Tibial artery (tissue), 4 donors: ENCODE measurements around the gene MYBPC3.

Source experiments
- DNase-seq, 2 donors: peaks; one replicate each; pipeline ENCODE4 v3.0.0-alpha.2; 2019
- H3K27ac ChIP-seq, 2 donors: fragments of 200-600 bp; sonication (generic) in 1 of 2; 1 replicate in 1 of 2; 2 replicates in 1 of 2; pipeline ENCODE4 v1.5.1; 2018 to 2019; ENCODE audit warnings: mild to moderate bottlenecking in 1 of 2
- H3K27me3 ChIP-seq, 2 donors: fragments of 200-600 bp; sonication (generic) in 1 of 2; one replicate each; pipeline versions ENCODE4 v1.5.1 to v1.6.0; 2016 to 2019
- H3K36me3 ChIP-seq, 3 donors: fragments of 200-600 bp; sonication (generic) in 2 of 3; one replicate each; pipeline ENCODE4 v1.5.1; 2016 to 2019; ENCODE audit warnings: mild to moderate bottlenecking in 2 of 3
- H3K4me1 ChIP-seq, 4 donors: fragments of 200-600 bp; sonication (generic) in 2 of 4; 1 replicate in 3 of 4; 2 replicates in 1 of 4; pipeline ENCODE4 v1.5.1; 2016 to 2019
- H3K4me3 ChIP-seq, 2 donors: fragments of 200-600 bp; sonication (generic) in 1 of 2; 1 replicate in 1 of 2; 2 replicates in 1 of 2; pipeline ENCODE4 v1.5.1; 2018 to 2019; ENCODE audit warnings: mild to moderate bottlenecking in 2 of 2
- H3K9me3 ChIP-seq, 3 donors: fragments of 200-600 bp; sonication (generic) in 1 of 3; one replicate each; pipeline ENCODE4 v1.5.1; 2016 to 2019
- CTCF ChIP-seq, 2 experiments: fragments of 200-600 bp in 1 of 2; fragments of 450-650 bp in 1 of 2; IDR thresholded peaks; one replicate each; pipeline ENCODE4 v1.5.1; 2017 to 2019; ENCODE audit warnings: antibody characterized with exemption in 2 of 2, mild to moderate bottlenecking in 1 of 2, moderate library complexity in 1 of 2
- intact Hi-C: fragments of 100-400 bp; cut with DNase I; formaldehyde crosslinking; loops from one replicate; pipeline ENCODE4 v1.15.0; 2023; ENCODE audit warnings: low total_unique reads

Gene MYBPC3

GRCh38 chr11:47355283-47356128 is 3.0 kb upstream of the MYBPC3 start:
- no peaks in the 10 kb centered on the region for H3K36me3 ChIP-seq
- intact Hi-C loops: loop anchor here (2.0 to 10.0 kb wide), 2 partner anchors 97 to 461 kb away; no protein-coding TSS in a partner anchor
- H3K9me3 ChIP-seq: no peaks in the 10 kb centered on the region
- peak overlapping the region; percentile 38 to 54 for H3K4me3 ChIP-seq
- peak; percentile 94 to 95 for TF ChIP-seq CTCF (IDR thresholded peaks at IDR 0.05)
- H3K27me3 ChIP-seq: no peaks in the 10 kb centered on the region
- peak overlapping the region in 1 of 2 donors; percentile 39 for H3K27ac ChIP-seq
- peak; percentile 89 to 94 for DNase-seq
- peaks cover 0 to 11% (median 4%) of the 10 kb centered on the region in 4 donors for H3K4me1 ChIP-seq

GRCh38 chr11:47354913-47355282 is 2.4 kb upstream of the MYBPC3 start:
- no peak for TF ChIP-seq CTCF (IDR thresholded peaks at IDR 0.05)
- H3K4me3 ChIP-seq: peak overlapping the region; percentile 38 to 54
- H3K27ac ChIP-seq: peak overlapping the region in 1 of 2 donors; percentile 39
- H3K4me1 ChIP-seq: peaks cover 0 to 11% (median 4%) of the 10 kb centered on the region in 4 donors
- H3K9me3 ChIP-seq: no peaks in the 10 kb centered on the region
- intact Hi-C loops: loop anchor here (2.0 to 10.0 kb wide), 3 partner anchors 96 to 460 kb away; partner anchors contain the start of gene ARFGAP2
- H3K27me3 ChIP-seq: no peaks in the 10 kb centered on the region
- DNase-seq: no peak
- H3K36me3 ChIP-seq: no peaks in the 10 kb centered on the region

GRCh38 chr11:47353978-47354774 is 1.7 kb upstream of the MYBPC3 start:
- H3K9me3 ChIP-seq: no peaks in the 10 kb centered on the region
- intact Hi-C loops: loop anchor here (2.0 to 10.0 kb wide), 3 partner anchors 95 to 459 kb away; partner anchors contain the start of gene ARFGAP2
- no peak overlapping the region for H3K4me3 ChIP-seq
- DNase-seq: no peak
- H3K4me1 ChIP-seq: peaks cover 0 to 11% (median 4%) of the 10 kb centered on the region in 4 donors
- H3K36me3 ChIP-seq: no peaks in the 10 kb centered on the region
- TF ChIP-seq CTCF (IDR thresholded peaks at IDR 0.05): no peak
- peak overlapping the region in 1 of 2 donors; percentile 39 for H3K27ac ChIP-seq
- no peaks in the 10 kb centered on the region for H3K27me3 ChIP-seq

GRCh38 chr11:47351156-47352126 is 1.1 kb downstream of the MYBPC3 start:
- Histone ChIP-seq H3K4me1 (peaks cover 0 to 11% (median 4%) of the 10 kb centered on the region in 4 donors), H3K27ac (no peak overlapping the region), H3K4me3 (no peak overlapping the region), H3K36me3 (no peaks in the 10 kb centered on the region), H3K9me3 (no peaks in the 10 kb centered on the region), H3K27me3 (no peaks in the 10 kb centered on the region)
- no peak for DNase-seq
- TF ChIP-seq CTCF (IDR thresholded peaks at IDR 0.05): no peak
- intact Hi-C loops: loop anchor here (5.0 to 10.0 kb wide), 2 partner anchors 174 to 457 kb away; partner anchors contain the start of gene ARFGAP2
